ENCODE measurements around the gene LIN52.

The LIN52 gene

DNA sequence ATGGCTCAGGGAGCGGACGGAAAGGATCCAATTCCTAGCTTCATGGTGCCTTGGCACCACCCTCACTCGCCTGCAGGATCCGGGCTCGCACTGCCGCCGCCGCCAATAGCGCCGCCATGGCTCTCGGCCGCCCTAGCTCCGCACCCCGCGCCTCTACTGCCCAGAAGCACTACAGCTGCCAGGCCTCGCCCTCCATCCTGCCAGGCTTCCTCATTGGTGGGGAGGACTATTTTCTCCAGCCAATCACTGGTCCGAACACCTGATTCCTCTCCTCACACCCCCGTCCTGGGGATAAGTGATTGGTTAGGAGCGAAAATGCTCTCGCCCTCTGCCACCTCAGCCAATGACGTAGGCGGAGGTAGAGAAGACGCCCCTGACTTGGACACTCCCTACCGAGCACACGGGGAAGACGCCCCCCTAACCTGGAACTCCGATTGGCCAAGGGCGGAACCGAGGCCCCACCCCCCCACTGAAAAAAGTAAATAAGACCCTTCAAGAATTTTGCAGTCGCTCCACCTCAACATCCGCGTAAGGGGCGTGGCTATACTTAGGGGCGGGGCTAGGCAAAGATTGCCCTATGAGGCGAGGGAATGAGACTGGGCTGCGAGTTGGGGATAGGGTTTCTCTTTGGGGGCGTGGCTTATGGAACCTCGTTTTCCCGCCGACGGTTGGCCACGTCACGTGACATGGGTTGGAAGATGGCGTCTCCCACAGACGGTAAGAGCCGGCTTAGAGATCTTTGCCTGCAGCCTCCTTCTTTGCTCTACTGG is at the start of gene LIN52, which contains the start of gene ALDH6A1:
LIN52 (plus strand) TSS at position 680 of the 770 bp plus-strand sequence; CDS start at position 699, 19 bp downstream.
ALDH6A1 (minus strand) TSS at position 177 of the 770 bp plus-strand sequence; CDS start at position 118, 59 bp downstream.
- peak; percentile 100 for DNase-seq

DNA sequence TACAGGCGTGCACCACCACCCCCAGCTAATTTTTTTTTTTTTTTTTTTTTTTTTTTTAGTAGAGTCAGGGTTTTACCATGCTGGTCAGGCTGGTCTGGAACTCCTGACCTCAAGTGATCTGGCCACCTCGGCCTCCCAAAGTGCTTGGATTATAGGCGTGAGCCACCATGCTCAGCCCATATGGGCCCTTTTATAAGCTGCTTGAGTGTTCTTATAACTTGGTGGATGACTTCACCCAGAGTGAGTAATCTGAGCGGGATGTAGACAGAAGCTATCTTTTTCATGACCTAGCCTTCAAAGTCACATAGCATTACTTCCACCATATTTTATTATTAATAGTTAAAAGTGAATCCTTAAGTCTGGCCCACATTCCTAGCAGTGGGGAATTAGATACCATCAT is 49.2 kb upstream of the LIN52 start:
- no peak for DNase-seq

DNA sequence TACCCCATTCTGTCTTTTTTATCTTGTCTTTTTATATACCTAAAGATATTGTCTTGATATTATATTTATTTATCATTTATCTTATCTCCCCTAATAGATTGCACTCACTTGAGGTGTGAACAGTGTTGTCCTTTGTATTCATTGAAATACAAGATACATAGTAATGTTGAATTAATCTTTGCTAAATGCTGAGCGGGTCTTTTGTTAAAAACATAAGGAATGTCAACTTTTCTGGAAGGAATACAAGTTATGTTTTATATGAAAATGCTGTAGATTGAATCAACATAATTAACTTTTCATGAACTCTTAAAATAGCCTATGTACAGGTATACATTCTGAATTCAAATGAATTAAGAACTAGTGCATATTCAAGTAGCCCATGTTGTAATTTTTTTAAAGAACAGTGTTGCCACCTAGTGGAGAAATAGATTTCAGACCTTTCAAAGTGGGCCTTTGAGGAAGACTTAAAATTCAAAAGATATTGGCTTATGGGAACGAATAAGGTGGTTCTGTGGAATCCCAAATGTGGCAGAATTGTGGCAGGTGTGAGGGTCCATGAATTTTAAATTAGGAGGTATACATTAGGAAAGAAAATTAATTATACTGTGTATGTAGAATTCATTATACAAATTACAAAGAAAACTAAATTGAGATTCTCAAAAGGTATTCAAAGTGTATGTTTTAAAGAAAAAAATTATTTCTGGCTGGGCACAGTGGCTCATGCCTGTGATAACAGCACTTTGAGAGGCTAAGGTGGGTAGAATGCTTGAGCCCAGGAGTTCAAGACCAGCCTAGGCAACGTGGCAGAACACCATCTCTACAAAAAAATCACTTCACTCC is 46.5 kb upstream of the LIN52 start:
- DNase-seq: no peak

- DNase-seq: no peak
Measured at GRCh38 chr14:74042296-74042695, 42.5 kb upstream of the LIN52 start.

DNA sequence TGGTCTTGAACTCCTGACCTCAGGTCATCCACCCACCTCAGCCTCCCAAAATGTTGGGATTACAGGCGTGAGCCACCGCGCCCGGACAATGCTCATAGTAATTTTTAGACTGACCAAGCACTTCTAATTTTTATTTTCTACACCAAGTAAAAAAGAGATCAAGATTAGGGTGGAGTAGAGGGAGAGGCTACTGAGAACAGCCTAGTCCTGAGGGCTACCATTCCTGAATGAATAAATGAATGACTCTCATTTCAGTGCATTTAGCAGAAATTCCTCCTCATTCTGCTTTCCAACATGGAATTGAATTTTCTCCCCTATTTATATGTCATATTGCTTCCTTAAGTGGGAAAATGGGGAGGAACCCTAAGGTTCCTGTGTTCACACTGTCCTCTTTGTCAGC is 39.2 kb upstream of the LIN52 start:
- no peak for DNase-seq

DNA sequence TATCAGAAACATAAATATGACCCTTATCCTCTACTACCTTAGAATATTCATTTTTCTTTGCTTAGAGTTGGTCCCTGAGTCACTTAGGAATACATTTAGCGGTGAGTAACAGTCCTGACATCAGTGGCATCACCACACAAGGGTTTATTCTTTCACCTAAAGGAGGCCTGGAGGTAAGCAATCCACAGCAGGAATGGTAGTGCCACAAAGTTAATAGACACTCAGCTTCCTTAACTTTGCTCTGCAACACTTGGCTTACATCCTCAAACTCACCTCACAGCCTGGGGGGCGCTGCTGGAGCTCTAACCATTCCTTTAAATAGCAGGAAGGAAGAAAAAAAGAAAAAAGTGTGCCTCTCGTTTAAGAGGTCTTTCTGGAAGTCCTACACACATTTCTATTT is 36.5 kb upstream of the LIN52 start:
- DNase-seq: peak; percentile 75

DNA sequence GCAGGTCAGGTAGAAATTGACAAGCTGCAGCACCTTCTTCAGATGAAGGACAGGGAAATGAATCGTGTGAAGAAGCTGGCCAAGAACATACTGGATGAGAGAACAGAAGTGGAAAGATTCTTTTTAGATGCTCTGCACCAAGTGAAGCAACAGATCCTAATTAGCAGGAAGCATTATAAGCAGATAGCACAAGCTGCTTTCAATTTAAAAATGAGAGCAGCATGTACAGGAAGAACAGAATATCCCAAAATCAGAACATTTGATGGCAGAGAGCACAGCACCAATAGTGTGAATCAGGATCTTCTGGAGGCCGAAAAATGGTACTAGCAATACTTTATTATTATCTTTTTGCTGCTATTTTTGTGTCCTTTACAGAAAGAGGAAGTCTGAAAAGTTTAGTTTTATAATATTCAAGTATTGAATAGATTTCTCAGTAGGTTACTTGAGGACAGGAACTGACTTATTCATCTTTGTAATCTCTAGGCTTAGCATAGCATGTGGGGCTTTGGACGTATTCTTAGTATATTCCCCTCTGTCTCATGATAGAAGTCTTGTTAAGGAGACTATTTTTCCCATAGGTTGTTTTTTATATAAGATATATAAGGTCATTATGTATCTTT is 34.8 kb upstream of the LIN52 start:
- no peak for DNase-seq

DNA sequence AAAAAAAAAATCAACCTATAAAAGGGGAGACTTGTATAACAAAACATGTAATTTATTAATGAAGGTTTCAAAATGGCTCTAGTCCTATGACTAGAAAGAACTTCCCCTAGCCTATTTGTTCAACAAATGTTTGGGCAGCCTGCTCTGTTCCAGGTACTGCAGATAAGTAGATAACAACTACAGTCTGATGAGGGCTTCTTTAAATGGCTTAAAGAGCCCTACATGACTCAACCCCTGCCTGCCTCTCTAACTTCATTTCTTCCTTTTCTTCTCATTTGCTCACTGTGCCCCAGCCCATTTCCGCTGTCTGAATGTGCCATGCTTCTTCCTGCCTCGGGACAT is 22.0 kb upstream of the LIN52 start:
- DNase-seq: no peak

DNA sequence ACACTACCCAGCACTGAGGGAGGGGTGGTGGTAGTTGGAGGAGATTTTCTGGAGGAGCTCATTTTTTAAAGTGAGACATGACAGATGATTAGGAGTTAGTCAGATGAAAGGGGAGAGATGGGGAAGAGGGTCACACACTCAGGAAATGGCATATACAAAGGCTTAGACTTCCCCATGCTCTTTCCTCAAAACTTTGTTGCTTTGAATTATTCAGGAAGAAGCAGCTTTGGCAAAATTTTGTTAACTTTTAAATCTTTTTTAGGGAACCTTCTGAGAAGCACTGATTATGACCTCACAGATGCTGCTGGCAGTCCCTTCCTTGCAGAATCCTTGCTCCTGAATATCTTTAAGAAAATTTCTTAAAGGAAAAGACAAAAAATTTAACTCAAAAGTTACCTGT is 20.3 kb upstream of the LIN52 start:
- DNase-seq: no peak

DNA sequence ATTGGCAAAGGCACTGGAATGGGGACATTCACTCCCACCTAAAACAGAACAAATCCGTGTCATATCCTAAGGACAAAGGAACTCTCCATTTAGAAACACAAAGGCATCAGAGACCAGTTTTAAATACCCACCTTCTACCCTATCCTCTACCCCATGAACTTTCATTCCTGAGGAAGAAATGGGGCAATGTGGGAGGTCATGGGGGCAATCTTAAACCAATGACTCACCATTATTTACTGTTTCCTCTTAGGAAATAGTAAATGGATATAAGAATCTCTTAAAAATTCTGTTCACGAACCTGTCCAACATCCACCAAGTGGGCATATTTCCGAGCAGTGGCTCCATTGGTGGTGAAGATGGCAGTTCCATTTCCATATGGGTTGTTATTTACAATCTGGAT is 19.9 kb upstream of the LIN52 start:
- DNase-seq: no peak

GRCh38 chr14:74065746-74066575 is 18.8 kb upstream of the LIN52 start:
- DNase-seq: no peak

GRCh38 chr14:74077401-74077800 is 7.4 kb upstream of the LIN52 start:
- DNase-seq: no peak

DNA sequence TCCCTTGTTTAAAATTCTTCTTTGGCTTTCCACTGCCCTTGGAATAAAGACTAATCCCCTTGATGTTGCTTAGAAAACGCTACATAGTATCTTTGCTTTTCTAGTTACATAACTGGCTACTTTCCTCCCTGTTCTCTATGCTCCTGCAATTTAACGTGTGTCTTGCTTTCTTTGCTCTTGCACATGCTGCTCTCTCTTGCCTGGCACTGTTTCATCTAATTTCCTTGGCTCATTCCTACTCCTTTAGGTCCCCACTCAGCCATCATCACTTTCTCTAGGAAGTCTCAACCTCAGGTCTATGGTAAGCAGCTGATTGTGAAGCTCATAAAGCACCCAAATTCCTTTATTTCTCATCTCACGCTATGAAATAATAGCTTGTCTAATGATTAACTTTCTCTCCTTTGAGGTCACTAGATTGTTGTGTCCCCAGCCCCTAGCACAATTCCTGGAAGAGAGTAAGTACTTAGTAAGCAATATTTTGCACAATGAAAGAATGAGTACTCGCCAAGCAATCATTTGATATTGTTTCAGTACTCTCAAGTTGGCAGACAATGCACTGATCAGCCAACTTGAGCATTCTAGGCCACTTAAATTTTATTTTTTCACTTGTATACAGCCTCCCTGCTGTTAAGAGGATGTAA is 3.8 kb upstream of the LIN52 start:
- DNase-seq: no peak

GRCh38 chr14:74081491-74081890 is 3.3 kb upstream of the LIN52 start:
- no peak for DNase-seq

GRCh38 chr14:74083161-74083560 is 1.6 kb upstream of the LIN52 start:
- no peak for DNase-seq

GRCh38 chr14:74083784-74084276 is 926 bp upstream of the LIN52 start:
- no peak for DNase-seq

DNA sequence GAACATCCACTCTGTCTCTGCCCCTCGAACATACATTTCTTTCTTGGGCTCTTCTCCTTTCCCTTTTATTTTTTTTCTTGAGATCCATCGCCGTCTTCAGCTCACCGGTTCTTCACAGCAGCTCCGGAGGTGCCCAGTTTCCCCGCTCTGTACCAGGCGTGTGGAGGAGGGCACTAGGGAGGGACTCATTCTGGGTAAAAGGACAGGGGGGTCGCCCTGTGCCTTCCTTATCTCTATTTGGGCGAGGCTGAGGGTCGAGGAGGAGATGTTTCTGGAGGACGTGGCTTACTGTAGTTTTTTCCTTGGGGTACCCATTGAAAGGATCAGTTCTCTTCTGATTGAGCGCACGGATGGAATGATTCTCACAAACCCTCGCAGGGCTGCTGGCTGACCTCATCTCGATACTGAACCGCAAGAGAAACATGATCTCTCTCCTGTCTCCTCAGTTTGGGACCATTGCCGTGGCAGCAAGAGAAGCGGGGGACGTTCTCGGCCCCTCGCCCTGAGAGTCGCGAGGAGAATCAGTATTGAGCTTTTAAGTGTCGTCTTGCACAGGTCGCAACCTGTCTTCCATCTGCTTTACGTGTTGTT is 386 bp downstream of the LIN52 start:
- peak; percentile 60 for DNase-seq

DNA sequence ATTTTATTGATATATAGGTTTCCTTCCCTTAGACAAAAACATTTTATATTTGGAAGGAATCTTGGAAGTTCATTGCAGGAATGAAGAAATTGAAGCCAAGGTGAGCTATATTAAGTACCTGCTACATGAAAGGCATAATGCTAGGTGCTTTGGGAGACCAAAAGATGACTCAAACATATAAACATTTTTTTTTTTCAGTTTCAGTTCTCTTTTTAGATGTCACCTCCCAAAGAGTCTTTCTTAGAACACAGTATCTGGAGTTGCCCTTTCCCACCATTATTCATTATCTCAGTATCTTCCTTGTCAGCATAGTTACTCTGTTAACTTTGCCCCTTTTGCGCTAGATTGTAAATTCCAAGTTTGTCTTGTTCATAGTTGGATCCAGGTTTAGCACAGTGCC is 1.1 kb downstream of the LIN52 start:
- DNase-seq: no peak

- no peak for DNase-seq
Measured at GRCh38 chr14:74089251-74090020, 4.7 kb downstream of the LIN52 start.

DNA sequence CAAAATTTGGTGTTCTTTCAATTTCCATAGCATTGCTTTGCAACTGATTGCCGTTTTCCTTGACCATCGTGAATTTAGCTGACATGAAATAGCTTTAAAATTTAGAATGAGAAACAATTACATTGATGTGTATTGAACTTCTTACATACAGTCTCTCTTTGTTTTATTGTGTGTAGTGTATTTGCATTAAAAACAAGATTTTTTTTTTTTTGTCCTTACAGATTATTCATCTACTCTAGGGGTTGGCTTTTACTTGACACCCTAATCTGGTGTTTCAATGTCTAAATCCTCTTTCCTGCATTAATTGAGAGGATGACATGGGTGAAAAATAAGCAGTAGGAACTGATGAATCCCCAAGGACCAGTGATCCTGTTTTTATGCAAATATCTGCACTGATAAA is 20.6 kb downstream of the LIN52 start:
- DNase-seq: no peak

GRCh38 chr14:74109369-74109768 is 24.6 kb downstream of the LIN52 start:
- DNase-seq: no peak

All from islet precursor cell (in vitro differentiated cells).